HG02981 (cell line): ENCODE results near the gene CAMKK1.

ENCODE experiments used
- ATAC-seq: cut with Tn5 transposase; IDR thresholded peaks from one replicate; pipeline ENCODE4 v1.9.1; 2021; ENCODE audit warnings: mild to moderate bottlenecking, moderate library complexity; ENCODE audit not compliant: unreplicated experiment

Gene CAMKK1

GRCh38 chr17:3815122-3815521, 77.7 kb downstream of the CAMKK1 start:
- no peak for ATAC-seq

DNA sequence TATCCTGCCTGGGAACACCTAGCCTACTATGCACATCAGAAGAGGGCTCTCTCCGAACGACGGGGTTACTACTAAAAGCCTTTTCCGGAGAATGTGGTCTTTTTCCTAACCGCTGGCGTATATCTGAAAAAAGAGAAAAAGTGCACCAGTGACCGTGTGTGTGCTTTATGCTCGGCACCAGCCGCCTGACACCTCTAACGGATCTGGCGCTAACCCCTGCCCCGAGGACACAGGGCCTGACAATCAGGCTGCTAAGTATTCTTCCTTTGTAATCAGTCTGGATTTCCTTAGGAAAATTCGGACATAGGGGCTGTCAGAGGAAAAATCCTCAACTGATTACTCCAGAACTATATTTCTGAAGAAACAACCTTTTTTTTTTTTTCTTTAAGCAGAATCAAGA, 78.5 kb downstream of the CAMKK1 start:
- no peak for ATAC-seq

- no peak for ATAC-seq
Measured at GRCh38 chr17:3813171-3813570, 79.7 kb downstream of the CAMKK1 start.

DNA sequence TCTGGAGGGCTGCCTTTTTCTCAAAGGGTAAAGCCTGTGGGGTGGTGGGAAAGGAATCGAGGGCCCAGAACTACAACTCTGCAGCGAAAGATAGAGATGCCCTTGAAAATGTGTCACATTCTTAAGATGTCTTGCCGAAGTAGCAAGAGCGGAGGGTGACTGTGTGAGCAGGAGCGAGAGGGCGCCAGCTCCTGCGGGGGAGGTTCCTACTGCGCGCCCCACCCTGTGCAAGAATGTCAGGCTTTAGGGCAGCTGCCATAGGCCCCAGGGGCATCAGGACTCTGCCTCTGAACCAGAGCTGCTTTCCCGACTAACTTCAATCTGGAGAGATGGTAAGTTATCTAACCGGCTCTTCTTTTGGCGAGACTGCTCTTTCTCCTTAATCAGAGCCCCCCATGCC, 80.1 kb downstream of the CAMKK1 start:
- no peak for ATAC-seq

DNA sequence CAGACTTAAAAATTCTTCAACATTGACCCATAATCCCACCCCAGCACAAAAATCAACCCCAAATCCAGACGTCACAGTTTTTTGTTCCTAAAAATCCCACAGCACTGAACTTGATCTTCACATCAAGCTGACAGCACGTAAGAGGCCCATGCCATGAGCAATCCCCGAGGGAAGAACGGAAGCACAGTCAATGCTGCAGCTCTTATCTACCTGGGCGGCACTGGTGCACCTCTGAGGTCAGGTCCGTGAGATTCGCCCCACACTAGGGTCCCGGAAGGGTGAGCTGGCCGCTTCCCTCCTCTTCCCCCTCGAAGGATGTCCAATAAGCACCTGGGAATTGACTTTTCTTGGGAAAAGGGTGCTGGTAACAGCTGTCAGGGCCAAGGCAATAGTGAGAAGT, 80.6 kb downstream of the CAMKK1 start:
- ATAC-seq, result no peak
